ENCODE measurements around the gene TTBK1. TPM values are rescaled to one million over a fixed set of nuclear protein-coding genes. Genes with fewer than 3 reads are reported as not detected.

Gene TTBK1
- total RNA-seq, 4 donors from 2014 or later: 1.4 to 2.4 (median 1.4) TPM; not detected in 1

DNA sequence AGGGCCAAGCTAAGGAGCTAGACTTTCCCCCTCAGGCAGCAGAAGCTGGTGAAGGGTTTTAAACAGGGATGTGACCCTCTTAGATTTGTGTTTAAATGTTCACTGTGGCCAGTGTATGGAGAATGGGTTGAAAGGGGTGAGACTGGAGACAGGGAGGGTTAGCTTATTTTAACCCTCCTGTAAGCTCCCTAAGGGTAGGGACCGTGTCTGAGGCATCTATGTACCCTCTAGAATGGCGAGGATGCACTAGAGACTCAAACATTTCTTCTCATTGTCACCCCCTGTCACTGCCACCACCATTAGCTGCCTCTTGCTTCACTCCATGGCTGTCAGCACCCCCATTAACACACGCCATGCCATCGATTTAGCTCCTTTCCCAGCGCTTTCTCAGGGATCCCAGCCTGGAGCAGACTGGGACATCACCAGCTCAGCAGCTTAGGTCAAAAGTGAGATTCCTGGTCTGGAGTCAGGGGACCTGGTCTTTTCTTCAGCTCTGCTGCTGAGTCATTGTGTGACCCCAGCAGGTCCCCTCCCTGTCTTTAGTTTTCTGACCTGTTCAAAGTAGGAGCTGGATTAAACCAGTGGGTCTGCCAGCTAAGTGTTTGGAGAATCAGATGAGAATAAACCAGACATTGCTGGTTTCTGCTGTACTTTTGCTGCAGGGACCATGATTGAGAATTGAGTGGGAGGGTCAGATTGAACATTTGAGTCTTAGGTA, 53.7 kb downstream of the TTBK1 start:
- H3K27ac ChIP-seq: no peak overlapping the region
- H3K27me3 ChIP-seq: no peaks in the 10 kb centered on the region
- no peaks in the 10 kb centered on the region for H3K4me1 ChIP-seq
- TF ChIP-seq, protein P1, sequence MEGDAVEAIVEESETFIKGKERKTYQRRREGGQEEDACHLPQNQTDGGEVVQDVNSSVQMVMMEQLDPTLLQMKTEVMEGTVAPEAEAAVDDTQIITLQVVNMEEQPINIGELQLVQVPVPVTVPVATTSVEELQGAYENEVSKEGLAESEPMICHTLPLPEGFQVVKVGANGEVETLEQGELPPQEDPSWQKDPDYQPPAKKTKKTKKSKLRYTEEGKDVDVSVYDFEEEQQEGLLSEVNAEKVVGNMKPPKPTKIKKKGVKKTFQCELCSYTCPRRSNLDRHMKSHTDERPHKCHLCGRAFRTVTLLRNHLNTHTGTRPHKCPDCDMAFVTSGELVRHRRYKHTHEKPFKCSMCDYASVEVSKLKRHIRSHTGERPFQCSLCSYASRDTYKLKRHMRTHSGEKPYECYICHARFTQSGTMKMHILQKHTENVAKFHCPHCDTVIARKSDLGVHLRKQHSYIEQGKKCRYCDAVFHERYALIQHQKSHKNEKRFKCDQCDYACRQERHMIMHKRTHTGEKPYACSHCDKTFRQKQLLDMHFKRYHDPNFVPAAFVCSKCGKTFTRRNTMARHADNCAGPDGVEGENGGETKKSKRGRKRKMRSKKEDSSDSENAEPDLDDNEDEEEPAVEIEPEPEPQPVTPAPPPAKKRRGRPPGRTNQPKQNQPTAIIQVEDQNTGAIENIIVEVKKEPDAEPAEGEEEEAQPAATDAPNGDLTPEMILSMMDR (IDR thresholded peaks at IDR 0.05): no peak
- TF ChIP-seq POLR2A (IDR thresholded peaks at IDR 0.05): no peak
- peak in 1 of 3 donors; percentile 10 for DNase-seq
- no peak overlapping the region for H3K4me3 ChIP-seq
- H3K9me3 ChIP-seq: no peaks in the 10 kb centered on the region
- H3K36me3 ChIP-seq: no peaks in the 10 kb centered on the region

DNA sequence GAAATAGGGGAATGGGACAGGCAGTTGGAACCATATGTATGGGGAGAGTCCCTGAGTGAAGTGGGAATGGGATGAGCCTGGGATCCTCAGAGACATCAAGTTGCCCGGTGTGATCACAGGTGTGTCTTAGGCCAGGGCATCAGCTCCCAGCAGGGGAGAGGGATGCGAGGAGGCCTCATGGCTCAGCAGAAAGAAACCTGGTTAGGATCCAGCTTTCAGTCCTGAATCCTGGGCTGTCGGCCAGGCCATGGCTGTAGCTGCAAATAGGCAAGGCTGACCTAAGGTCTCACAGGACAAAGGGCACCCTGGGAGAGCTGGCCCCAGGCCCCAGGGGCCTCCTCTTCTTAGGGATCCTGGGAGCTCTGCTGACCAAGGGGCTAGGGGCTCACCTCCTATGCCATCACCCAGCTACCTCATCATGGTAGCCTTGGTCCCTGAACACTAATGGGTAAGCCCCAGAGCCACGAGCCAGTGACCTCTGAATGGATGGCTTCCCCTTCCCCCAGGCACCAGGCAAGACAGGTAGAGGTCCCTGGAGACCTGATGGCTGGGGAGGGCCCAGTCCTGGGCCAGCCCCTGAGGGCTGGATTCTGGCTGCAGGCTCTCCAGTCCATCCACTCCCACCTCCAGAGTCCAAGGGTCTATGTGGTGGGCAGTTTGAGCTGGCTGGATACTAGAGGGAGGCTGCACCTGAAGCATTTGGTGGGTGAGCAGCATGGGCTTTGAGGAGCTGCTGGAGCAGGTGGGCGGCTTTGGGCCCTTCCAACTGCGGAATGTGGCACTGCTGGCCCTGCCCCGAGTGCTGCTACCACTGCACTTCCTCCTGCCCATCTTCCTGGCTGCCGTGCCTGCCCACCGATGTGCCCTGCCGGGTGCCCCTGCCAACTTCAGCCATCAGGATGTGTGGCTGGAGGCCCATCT, 54.6 kb downstream of the TTBK1 start, which contains the start of gene SLC22A7:
SLC22A7 (plus strand) TSS at position 617 of the 921 bp plus-strand sequence; CDS start at position 716, 99 bp downstream.
- Histone ChIP-seq H3K36me3 (no peaks in the 10 kb centered on the region), H3K9me3 (no peaks in the 10 kb centered on the region), H3K27ac (no peak within 1 kb of the TSS), H3K4me1 (no peaks in the 10 kb centered on the region), H3K27me3 (no peaks in the 10 kb centered on the region), H3K4me3 (peak within 1 kb of the TSS in 1 of 4 donors; percentile 34)
- DNase-seq: peak in 2 of 3 donors; percentile 57 to 62
- TF ChIP-seq, protein P1 (IDR thresholded peaks at IDR 0.05): no peak
- TF ChIP-seq POLR2A (IDR thresholded peaks at IDR 0.05): no peak

DNA sequence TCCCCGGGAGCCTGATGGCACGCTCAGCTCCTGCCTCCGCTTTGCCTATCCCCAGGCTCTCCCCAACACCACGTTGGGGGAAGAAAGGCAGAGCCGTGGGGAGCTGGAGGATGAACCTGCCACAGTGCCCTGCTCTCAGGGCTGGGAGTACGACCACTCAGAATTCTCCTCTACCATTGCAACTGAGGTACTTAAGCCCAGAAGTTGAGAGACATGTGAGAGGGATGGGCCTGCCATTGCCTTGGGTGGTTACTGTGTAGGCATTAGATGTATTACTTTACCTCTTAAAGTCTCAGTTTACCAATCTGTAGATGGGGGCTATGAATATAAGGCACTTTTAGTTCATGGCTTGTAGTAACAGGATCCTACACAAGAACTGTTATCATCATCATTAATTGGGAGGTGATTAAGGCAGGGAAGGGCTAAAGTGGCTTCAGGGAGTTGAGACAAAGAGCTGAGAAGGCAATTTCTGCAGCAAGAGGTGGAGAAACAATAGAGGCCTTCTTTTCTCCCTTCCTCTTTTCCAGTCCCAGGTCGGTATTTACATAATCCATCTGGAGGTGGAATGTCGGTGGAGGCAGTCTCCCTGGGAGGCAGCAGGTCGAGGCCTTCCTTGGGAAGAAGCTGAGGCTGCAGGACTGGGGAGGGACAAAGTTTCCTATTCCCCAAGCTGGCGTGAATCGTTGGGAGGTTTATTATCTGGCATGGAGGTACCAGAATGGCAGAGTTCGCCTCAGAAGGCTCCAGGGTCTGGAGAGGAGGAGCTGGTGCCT, 55.5 kb downstream of the TTBK1 start:
- H3K27me3 ChIP-seq: no peaks in the 10 kb centered on the region
- no peaks in the 10 kb centered on the region for H3K36me3 ChIP-seq
- no peak for TF ChIP-seq POLR2A (IDR thresholded peaks at IDR 0.05)
- TF ChIP-seq, protein P1 (IDR thresholded peaks at IDR 0.05): no peak
- DNase-seq: no peak
- peak overlapping the region in 1 of 4 donors; percentile 34 for H3K4me3 ChIP-seq
- no peaks in the 10 kb centered on the region for H3K4me1 ChIP-seq
- no peaks in the 10 kb centered on the region for H3K9me3 ChIP-seq
- no peak overlapping the region for H3K27ac ChIP-seq

DNA sequence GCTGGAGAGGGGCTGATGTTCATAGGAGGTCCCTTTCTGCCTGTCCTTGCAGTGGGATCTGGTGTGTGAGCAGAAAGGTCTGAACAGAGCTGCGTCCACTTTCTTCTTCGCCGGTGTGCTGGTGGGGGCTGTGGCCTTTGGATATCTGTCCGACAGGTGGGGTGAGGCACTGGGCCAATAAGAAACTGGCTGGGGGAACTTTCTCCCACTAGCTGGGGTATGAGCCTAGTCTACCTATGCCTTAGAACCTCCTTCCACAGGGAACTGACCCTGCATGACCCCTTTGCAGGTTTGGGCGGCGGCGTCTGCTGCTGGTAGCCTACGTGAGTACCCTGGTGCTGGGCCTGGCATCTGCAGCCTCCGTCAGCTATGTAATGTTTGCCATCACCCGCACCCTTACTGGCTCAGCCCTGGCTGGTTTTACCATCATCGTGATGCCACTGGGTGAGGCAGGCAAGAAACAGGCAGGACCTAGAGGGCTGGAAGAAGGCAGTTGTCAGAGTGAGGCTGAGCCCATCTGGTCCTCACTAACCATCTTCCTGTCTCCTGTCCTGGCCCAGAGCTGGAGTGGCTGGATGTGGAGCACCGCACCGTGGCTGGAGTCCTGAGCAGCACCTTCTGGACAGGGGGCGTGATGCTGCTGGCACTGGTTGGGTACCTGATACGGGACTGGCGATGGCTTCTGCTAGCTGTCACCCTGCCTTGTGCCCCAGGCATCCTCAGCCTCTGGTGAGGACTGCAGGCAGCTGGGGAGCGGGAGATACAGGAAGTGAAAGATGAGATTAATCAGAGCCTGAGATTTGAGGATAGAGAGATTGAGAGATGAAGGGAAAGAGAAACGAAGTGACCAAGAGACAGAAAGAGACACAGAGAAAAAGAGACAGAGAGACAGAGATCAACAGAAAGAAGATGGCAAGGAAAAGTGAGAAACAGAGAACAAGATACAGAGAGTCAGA, 56.3 kb downstream of the TTBK1 start:
- TF ChIP-seq, protein P1 (IDR thresholded peaks at IDR 0.05): no peak
- TF ChIP-seq POLR2A (IDR thresholded peaks at IDR 0.05): no peak
- Histone ChIP-seq H3K4me1 (no peaks in the 10 kb centered on the region), H3K27ac (no peak overlapping the region), H3K36me3 (no peaks in the 10 kb centered on the region), H3K4me3 (no peak overlapping the region), H3K9me3 (no peaks in the 10 kb centered on the region), H3K27me3 (no peaks in the 10 kb centered on the region)
- peak in 1 of 3 donors; percentile 35 for DNase-seq

All from Peyer's patch (tissue), 4 donors.